Naive B cell (primary cell): ENCODE results near the gene TFR2. TPM values are rescaled to one million over a fixed set of nuclear protein-coding genes. Genes with fewer than 3 reads are reported as not detected.

Experiments
- ATAC-seq, 2 donors: fragments of 150-1000 bp; cut with Tn5 transposase; 2 replicates each; pipeline ENCODE4 v1.10.0; 2021; ENCODE audit warnings: low read depth in 2 of 2, mild to moderate bottlenecking in 2 of 2, moderate library complexity in 2 of 2
- DNase-seq: peaks from one replicate; pipeline ENCODE4 v3.0.0; 2022
- H3K27ac Mint-ChIP-seq, 6 donors: one replicate each; pipeline ENCODE4 v1.8.0; 2020 to 2022; ENCODE audit warnings: mild to moderate bottlenecking in 6 of 6, mixed read lengths in 6 of 6, moderate library complexity in 5 of 6, inconsistent platforms in 2 of 6
- H3K27me3 Mint-ChIP-seq, 3 donors: one replicate each; pipeline ENCODE4 v1.8.0; 2021 to 2022; ENCODE audit warnings: mixed read lengths in 3 of 3, mild to moderate bottlenecking in 1 of 3
- H3K36me3 Mint-ChIP-seq, 2 donors: one replicate each; pipeline ENCODE4 v1.8.0; 2020 to 2022; ENCODE audit warnings: mixed read lengths in 2 of 2, inconsistent platforms in 1 of 2, mild to moderate bottlenecking in 1 of 2
- H3K4me1 Mint-ChIP-seq, 3 donors: one replicate each; pipeline ENCODE4 v1.8.0; 2020 to 2022; ENCODE audit warnings: mixed read lengths in 3 of 3, inconsistent platforms in 1 of 3, mild to moderate bottlenecking in 1 of 3, moderate library complexity in 1 of 3
- H3K4me3 Mint-ChIP-seq, 8 donors: one replicate each; pipeline ENCODE4 v1.8.0; 2020 to 2022; ENCODE audit warnings: mild to moderate bottlenecking in 8 of 8, mixed read lengths in 8 of 8, moderate library complexity in 8 of 8, inconsistent platforms in 2 of 8
- H3K9me3 Mint-ChIP-seq, 7 donors: one replicate each; pipeline ENCODE4 v1.8.0; 2020 to 2022; ENCODE audit warnings: mixed read lengths in 7 of 7, mild to moderate bottlenecking in 5 of 7, inconsistent platforms in 2 of 7, moderate library complexity in 1 of 7
- polyA plus RNA-seq, 6 donors: library from polyadenylated mRNA; unstranded; fragments of 300-500 nt; fragmentation: Illumina TruSeq; gene quantifications; one replicate each; pipeline ENCODE4 v1.2.3, GENCODE V29; 2021; ENCODE audit warnings: low read depth in 6 of 6

TFR2 gene
- 1 to 10 TPM in 1 of 6 donors, under 1 TPM in 3, not detected in 2; 0.58 to 1.3 (median 0.65) TPM for polyA plus RNA-seq

GRCh38 chr7:100641463-100641859 is at the start of gene TFR2:
TSS of gene TFR2 (minus strand) at chr7:100641552. CDS start at chr7:100641509, 43 bp downstream.
- no peaks in the 10 kb centered on the region for H3K36me3 Mint-ChIP-seq
- no peak within 1 kb of the TSS for H3K4me3 Mint-ChIP-seq
- no peaks in the 10 kb centered on the region for H3K9me3 Mint-ChIP-seq
- DNase-seq (no peak), ATAC-seq (no peak)
- H3K27me3 Mint-ChIP-seq: peaks cover 0 to 34% (median 23%) of the 10 kb centered on the region in 3 donors
- H3K4me1 Mint-ChIP-seq: peaks cover 5 to 13% (median 10%) of the 10 kb centered on the region in 3 donors
- peak within 1 kb of the TSS in 1 of 6 donors; percentile 21 for H3K27ac Mint-ChIP-seq

- Mint-ChIP-seq H3K27me3 (no peaks in the 10 kb centered on the region), H3K4me3 (peak overlapping the region in 6 of 8 donors; percentile 3 to 69 (median 44)), H3K36me3 (no peaks in the 10 kb centered on the region), H3K27ac (peak overlapping the region in 5 of 6 donors; percentile 7 to 92 (median 17)), H3K4me1 (peaks cover 40 to 47% (median 44%) of the 10 kb centered on the region in 3 donors), H3K9me3 (peaks cover 0 to 2% (median 0%) of the 10 kb centered on the region in 7 donors)
- ATAC-seq (no peak), DNase-seq (no peak)
Observed at GRCh38 chr7:100689230-100690135, 48.1 kb upstream of the TFR2 start.

- peak overlapping the region in 1 of 8 donors; percentile 52 for H3K4me3 Mint-ChIP-seq
- no peaks in the 10 kb centered on the region for H3K27me3 Mint-ChIP-seq
- peaks cover 39 to 46% (median 42%) of the 10 kb centered on the region in 3 donors for H3K4me1 Mint-ChIP-seq
- no peaks in the 10 kb centered on the region for H3K36me3 Mint-ChIP-seq
- peak overlapping the region in 3 of 6 donors; percentile 17 to 93 (median 79) for H3K27ac Mint-ChIP-seq
- ATAC-seq (no peak), DNase-seq (no peak)
- peaks cover 0 to 2% (median 0%) of the 10 kb centered on the region in 7 donors for H3K9me3 Mint-ChIP-seq
Observed at GRCh38 chr7:100688326-100688860, 47.0 kb upstream of the TFR2 start.

GRCh38 chr7:100687751-100688300 is 46.5 kb upstream of the TFR2 start:
- Mint-ChIP-seq H3K9me3 (peaks cover 0 to 2% (median 0%) of the 10 kb centered on the region in 7 donors), H3K27ac (no peak overlapping the region)

GRCh38 chr7:100687261-100687660 is 45.9 kb upstream of the TFR2 start:
- ATAC-seq: no peak
- Mint-ChIP-seq H3K36me3 (no peaks in the 10 kb centered on the region), H3K4me1 (peaks cover 28 to 35% (median 31%) of the 10 kb centered on the region in 3 donors), H3K9me3 (peaks cover 0 to 2% (median 0%) of the 10 kb centered on the region in 7 donors), H3K27me3 (no peaks in the 10 kb centered on the region), H3K27ac (peak overlapping the region in 1 of 6 donors; percentile 42), H3K4me3 (no peak overlapping the region)
- DNase-seq: no peak

More at GRCh38 chr7:100687751-100688300, 46.5 kb upstream of the TFR2 start:
- Mint-ChIP-seq H3K4me1 (peaks cover 34 to 40% (median 37%) of the 10 kb centered on the region in 3 donors), H3K27me3 (no peaks in the 10 kb centered on the region), H3K36me3 (no peaks in the 10 kb centered on the region), H3K4me3 (no peak overlapping the region)
- DNase-seq (no peak), ATAC-seq (no peak)

- Mint-ChIP-seq H3K4me3 (no peak overlapping the region), H3K27ac (peak overlapping the region in 1 of 6 donors; percentile 60), H3K27me3 (no peaks in the 10 kb centered on the region), H3K9me3 (peaks cover 0 to 2% (median 0%) of the 10 kb centered on the region in 7 donors), H3K4me1 (peaks cover 23 to 30% (median 27%) of the 10 kb centered on the region in 3 donors), H3K36me3 (no peaks in the 10 kb centered on the region)
- DNase-seq: no peak
- ATAC-seq: no peak
Observed at GRCh38 chr7:100686822-100687211, 45.5 kb upstream of the TFR2 start.

GRCh38 chr7:100686201-100686821 is 45.0 kb upstream of the TFR2 start:
- DNase-seq (no peak), ATAC-seq (no peak)
- peaks cover 0 to 2% (median 0%) of the 10 kb centered on the region in 7 donors for H3K9me3 Mint-ChIP-seq
- peak overlapping the region in 2 of 6 donors; percentile 10 to 60 for H3K27ac Mint-ChIP-seq
- H3K36me3 Mint-ChIP-seq: no peaks in the 10 kb centered on the region
- H3K4me1 Mint-ChIP-seq: peaks cover 19 to 26% (median 22%) of the 10 kb centered on the region in 3 donors
- H3K27me3 Mint-ChIP-seq: no peaks in the 10 kb centered on the region
- no peak overlapping the region for H3K4me3 Mint-ChIP-seq

GRCh38 chr7:100685631-100686145 is 44.3 kb upstream of the TFR2 start:
- H3K4me3 Mint-ChIP-seq: no peak overlapping the region
- peaks cover 0 to 2% (median 0%) of the 10 kb centered on the region in 7 donors for H3K9me3 Mint-ChIP-seq
- DNase-seq (no peak), ATAC-seq (no peak)
- H3K36me3 Mint-ChIP-seq: no peaks in the 10 kb centered on the region
- no peaks in the 10 kb centered on the region for H3K27me3 Mint-ChIP-seq
- H3K27ac Mint-ChIP-seq: peak overlapping the region in 1 of 6 donors; percentile 31
- peaks cover 19 to 22% (median 20%) of the 10 kb centered on the region in 3 donors for H3K4me1 Mint-ChIP-seq

- H3K27me3 Mint-ChIP-seq: no peaks in the 10 kb centered on the region
Observed at GRCh38 chr7:100685049-100685605, 43.8 kb upstream of the TFR2 start.

GRCh38 chr7:100684534-100685042 is 43.2 kb upstream of the TFR2 start:
- DNase-seq (no peak), ATAC-seq (no peak)
- peaks cover 10 to 20% (median 15%) of the 10 kb centered on the region in 3 donors for H3K4me1 Mint-ChIP-seq
- H3K4me3 Mint-ChIP-seq: no peak overlapping the region
- no peaks in the 10 kb centered on the region for H3K36me3 Mint-ChIP-seq
- no peaks in the 10 kb centered on the region for H3K27me3 Mint-ChIP-seq
- H3K27ac Mint-ChIP-seq: no peak overlapping the region
- H3K9me3 Mint-ChIP-seq: peaks cover 0 to under 1% (median 0%) of the 10 kb centered on the region in 7 donors

More at GRCh38 chr7:100685049-100685605, 43.8 kb upstream of the TFR2 start:
- Mint-ChIP-seq H3K9me3 (peaks cover 0 to 2% (median 0%) of the 10 kb centered on the region in 7 donors), H3K36me3 (no peaks in the 10 kb centered on the region), H3K27ac (peak overlapping the region in 2 of 6 donors; percentile 31 to 63), H3K4me1 (peaks cover 16 to 22% (median 21%) of the 10 kb centered on the region in 3 donors), H3K4me3 (no peak overlapping the region)
- DNase-seq: no peak
- ATAC-seq: no peak

GRCh38 chr7:100683659-100684533 is 42.5 kb upstream of the TFR2 start:
- ATAC-seq: no peak
- no peaks in the 10 kb centered on the region for H3K36me3 Mint-ChIP-seq

More at GRCh38 chr7:100683659-100684533, 42.5 kb upstream of the TFR2 start:
- Mint-ChIP-seq H3K27ac (peak overlapping the region in 1 of 6 donors; percentile 69), H3K4me3 (no peak overlapping the region), H3K4me1 (peaks cover 3 to 17% (median 8%) of the 10 kb centered on the region in 3 donors), H3K9me3 (no peaks in the 10 kb centered on the region), H3K27me3 (no peaks in the 10 kb centered on the region)
- DNase-seq: no peak
